AG10803 (cell line): ENCODE results near the gene FYB1.

Experiments
- DNase-seq: peaks from one replicate; pipeline ENCODE4 v3.0.0; 2010; ENCODE audit warnings: low read depth
- H3K4me3 ChIP-seq: 2 replicates; pipeline ENCODE4 v1.5.1; 2011; ENCODE audit warnings: mild to moderate bottlenecking, low read length, control low read depth
- TF ChIP-seq, protein P1 (sequence below): conservative IDR thresholded peaks from 2 replicates; pipeline ENCODE4 v1.5.1; 2011; ENCODE audit warnings: mild to moderate bottlenecking, low read length, control low read depth, inconsistent platforms

FYB1 gene

DNA sequence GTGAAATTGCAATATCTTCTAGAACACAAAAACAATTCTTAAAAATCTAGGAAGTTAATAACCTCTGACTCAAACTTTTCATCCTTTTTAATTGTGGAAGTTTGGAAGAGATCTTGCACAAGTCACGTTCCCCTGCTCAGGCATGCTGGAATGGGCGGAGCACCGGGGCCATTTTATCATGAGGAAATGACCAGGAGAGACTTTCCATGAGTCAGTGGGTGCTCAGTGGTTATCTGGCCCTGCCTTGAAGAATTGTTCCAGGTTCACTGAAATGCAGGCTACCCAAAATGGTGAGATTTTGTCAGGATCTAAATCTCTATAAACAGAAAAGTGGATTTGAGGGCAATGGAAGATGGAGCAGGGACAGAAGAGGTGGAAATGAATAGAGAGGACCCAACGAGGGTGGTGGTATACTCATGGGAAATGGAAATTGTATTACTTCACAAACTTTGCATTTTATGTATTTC lies 61.2 kb downstream of the FYB1 start:
- no peak overlapping the region for H3K4me3 ChIP-seq
- TF ChIP-seq, protein P1, sequence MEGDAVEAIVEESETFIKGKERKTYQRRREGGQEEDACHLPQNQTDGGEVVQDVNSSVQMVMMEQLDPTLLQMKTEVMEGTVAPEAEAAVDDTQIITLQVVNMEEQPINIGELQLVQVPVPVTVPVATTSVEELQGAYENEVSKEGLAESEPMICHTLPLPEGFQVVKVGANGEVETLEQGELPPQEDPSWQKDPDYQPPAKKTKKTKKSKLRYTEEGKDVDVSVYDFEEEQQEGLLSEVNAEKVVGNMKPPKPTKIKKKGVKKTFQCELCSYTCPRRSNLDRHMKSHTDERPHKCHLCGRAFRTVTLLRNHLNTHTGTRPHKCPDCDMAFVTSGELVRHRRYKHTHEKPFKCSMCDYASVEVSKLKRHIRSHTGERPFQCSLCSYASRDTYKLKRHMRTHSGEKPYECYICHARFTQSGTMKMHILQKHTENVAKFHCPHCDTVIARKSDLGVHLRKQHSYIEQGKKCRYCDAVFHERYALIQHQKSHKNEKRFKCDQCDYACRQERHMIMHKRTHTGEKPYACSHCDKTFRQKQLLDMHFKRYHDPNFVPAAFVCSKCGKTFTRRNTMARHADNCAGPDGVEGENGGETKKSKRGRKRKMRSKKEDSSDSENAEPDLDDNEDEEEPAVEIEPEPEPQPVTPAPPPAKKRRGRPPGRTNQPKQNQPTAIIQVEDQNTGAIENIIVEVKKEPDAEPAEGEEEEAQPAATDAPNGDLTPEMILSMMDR, result no peak
- peak; percentile 30 for DNase-seq

DNA sequence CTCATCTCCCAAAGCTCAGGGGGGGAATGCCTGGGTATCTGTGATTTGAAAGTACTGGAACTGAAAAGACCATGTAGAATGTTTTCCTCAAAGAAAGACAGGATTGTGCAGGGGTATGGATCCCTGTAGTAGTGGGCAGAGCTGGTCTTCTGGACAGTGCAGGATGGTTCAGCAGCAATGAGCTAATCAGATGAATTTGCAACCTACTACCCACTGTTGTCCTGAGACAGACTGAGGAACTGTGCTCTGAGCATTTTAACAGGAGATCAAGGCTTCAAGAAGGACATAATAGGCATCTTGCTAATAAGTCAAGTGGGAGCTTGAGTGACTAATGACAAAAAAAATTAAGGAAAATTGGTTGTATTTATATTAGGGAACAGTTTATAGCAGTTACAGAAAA lies 61.7 kb downstream of the FYB1 start:
- no peak for DNase-seq
- H3K4me3 ChIP-seq, result no peak overlapping the region
- TF ChIP-seq, protein P1, result no peak

DNA sequence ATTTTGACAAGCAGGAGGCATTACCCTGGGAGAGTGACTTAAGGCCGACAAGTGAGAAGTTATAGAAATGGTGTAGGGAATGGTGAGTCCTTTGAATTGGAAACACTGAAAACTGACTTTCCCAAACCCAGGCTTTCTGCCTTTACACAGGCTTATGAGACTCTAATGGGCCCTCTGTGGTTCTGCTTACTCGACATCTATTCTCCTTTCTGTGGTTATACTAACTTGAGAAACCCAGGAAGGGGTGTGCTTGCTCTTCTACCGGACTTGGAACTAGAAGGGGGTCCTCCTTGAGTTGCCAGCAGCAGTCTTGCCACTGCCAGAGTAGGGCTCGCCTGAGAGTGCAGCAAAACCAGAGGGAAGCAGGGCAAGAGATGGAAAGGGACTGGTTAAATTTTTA lies 63.3 kb downstream of the FYB1 start:
- TF ChIP-seq, protein P1, result no peak
- DNase-seq, result no peak
- no peak overlapping the region for H3K4me3 ChIP-seq

DNA sequence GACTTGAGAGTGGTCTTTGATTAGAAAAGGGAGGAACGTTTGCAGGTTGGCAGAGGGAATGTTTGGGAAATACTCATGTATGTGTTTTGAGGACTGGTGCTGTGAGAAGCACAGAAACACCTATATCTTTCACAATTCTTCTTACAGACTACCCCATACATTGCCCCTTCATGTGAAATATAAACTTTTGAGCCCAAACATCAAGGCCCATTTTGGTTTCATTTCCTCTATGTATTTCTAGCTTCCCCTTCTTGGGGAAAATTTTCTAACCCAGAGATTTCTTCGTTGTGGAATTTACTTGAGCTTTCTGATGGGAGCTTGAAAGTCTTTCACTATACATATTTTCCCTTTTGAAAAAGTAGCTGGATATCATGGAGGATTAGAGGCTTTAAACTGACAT lies 67.6 kb downstream of the FYB1 start:
- TF ChIP-seq, protein P1, result no peak
- no peak overlapping the region for H3K4me3 ChIP-seq
- DNase-seq, result no peak

DNA sequence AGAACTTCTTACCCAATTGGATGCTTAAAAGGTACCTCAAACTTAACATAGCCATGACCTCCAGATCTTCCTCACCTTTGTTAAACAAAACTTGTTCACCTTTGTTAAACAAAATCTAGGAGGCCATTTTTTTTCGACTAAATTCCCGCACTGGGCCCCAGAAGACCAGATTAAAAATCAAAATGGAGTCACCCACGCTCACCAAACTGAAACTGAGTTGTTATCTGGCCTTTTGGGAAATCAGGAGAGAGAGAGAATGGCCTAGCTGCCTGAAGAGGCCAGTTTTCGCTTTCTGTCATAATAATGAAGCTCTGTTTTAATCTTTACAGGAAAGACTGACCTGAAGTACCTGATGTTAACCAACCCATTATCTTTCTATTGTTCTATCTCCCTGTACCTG lies 69.4 kb downstream of the FYB1 start:
- H3K4me3 ChIP-seq, result no peak overlapping the region
- no peak for DNase-seq
- TF ChIP-seq, protein P1, result no peak

DNA sequence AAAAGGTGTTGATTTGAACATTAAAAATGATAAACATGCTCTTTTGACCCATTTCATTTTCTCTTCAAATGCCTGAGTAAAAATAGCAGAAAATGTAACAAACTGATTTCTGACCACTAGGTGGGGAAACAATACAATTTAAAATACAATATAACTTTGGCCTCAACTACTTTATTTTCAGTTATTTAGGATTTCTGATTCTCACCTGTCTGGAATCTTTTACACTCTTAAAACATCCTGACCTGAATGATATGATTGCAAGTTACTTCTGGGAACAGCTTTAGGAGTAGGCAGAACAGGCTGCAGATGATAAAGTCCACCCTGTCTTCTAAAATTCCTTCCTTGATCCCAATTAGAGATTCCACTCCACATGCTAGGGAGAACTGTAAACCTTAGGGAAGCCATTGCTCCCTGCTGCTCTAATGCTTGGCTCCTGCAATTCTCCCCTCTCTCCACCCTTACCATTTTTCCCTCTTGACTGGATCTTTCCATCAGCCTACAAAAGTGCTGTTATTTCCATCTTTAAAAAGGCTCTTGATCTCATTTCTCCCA lies 70.3 kb downstream of the FYB1 start:
- DNase-seq, result peak; percentile 20
- TF ChIP-seq, protein P1, result peak; percentile 52

DNA sequence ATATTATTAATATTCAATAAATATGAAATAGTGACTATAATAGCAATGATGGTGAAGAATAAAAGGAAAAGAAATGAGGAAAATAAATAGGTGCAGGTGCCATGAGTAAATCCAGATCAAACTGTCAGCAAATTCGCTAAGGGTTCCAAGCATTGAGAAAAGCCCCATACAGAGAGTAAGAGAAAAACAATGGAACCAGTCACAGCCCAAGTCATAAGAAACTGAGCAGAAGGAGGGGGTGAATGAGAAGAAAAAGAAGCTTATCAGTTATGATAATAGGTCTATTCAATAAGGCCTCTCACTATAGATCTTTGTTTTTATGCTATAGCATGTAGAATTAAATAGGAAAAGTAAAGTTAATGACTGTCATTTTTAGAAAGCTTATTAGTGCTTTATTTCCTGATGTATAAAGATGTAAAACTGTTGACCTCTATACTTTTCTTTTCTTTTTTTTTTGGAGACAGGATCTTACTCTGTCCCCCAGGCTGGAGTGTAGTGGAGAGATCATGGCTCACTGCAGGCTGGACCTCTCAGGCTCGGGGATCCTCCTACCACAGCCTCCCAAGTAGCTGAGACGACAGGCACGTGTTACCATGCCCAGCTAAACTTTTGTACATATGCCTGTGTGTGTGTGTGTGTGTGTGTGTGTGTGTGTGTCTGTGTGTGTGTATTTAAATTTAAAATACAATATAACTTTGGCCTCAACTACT lies 72.4 kb downstream of the FYB1 start:
- TF ChIP-seq, protein P1, result no peak
- DNase-seq, result no peak
- no peak overlapping the region for H3K4me3 ChIP-seq

More for the DNA sequence above, 70.3 kb downstream of the FYB1 start:
- no peak overlapping the region for H3K4me3 ChIP-seq
